ENCODE results near the gene FGF4. TPM values are rescaled to one million over a fixed set of nuclear protein-coding genes. Genes with fewer than 3 reads are reported as not detected.

FGF4 gene
- total RNA-seq, 1 experiment from 2014 or later, result 5.9 TPM

GRCh38 chr11:69796063-69796462, 20.9 kb upstream of the FGF4 start (continued):
- TF ChIP-seq ZNF281 (CRISPR knock-in tag; IDR thresholded peaks at IDR 0.05) (no peak), ZNF219 (CRISPR knock-in tag; IDR thresholded peaks at IDR 0.05; ENCODE audit: borderline replicate concordance) (no peak), NR2C2 (CRISPR knock-in tag; IDR thresholded peaks at IDR 0.05) (no peak)
- TF ChIP-seq, protein P1, sequence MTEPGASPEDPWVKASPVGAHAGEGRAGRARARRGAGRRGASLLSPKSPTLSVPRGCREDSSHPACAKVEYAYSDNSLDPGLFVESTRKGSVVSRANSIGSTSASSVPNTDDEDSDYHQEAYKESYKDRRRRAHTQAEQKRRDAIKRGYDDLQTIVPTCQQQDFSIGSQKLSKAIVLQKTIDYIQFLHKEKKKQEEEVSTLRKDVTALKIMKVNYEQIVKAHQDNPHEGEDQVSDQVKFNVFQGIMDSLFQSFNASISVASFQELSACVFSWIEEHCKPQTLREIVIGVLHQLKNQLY (CRISPR knock-in tag; IDR thresholded peaks at IDR 0.05), result no peak
- TF ChIP-seq, protein P2, sequence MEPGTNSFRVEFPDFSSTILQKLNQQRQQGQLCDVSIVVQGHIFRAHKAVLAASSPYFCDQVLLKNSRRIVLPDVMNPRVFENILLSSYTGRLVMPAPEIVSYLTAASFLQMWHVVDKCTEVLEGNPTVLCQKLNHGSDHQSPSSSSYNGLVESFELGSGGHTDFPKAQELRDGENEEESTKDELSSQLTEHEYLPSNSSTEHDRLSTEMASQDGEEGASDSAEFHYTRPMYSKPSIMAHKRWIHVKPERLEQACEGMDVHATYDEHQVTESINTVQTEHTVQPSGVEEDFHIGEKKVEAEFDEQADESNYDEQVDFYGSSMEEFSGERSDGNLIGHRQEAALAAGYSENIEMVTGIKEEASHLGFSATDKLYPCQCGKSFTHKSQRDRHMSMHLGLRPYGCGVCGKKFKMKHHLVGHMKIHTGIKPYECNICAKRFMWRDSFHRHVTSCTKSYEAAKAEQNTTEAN (CRISPR knock-in tag; IDR thresholded peaks at IDR 0.05), result no peak

GRCh38 chr11:69791276-69792180, 16.4 kb upstream of the FGF4 start:
- TF ChIP-seq TEAD4 (CRISPR knock-in tag; IDR thresholded peaks at IDR 0.05), result no peak
- no peak for TF ChIP-seq RELA (CRISPR knock-in tag; IDR thresholded peaks at IDR 0.05; ENCODE audit: borderline replicate concordance)
- no peak for TF ChIP-seq FOXJ3 (CRISPR knock-in tag; IDR thresholded peaks at IDR 0.05; ENCODE audit: borderline replicate concordance)
- TF ChIP-seq E2F4 (CRISPR knock-in tag; IDR thresholded peaks at IDR 0.05; ENCODE audit: borderline replicate concordance, low read depth), result no peak
- no peak for TF ChIP-seq ZNF671 (CRISPR knock-in tag; IDR thresholded peaks at IDR 0.05)
- TF ChIP-seq, protein P3, sequence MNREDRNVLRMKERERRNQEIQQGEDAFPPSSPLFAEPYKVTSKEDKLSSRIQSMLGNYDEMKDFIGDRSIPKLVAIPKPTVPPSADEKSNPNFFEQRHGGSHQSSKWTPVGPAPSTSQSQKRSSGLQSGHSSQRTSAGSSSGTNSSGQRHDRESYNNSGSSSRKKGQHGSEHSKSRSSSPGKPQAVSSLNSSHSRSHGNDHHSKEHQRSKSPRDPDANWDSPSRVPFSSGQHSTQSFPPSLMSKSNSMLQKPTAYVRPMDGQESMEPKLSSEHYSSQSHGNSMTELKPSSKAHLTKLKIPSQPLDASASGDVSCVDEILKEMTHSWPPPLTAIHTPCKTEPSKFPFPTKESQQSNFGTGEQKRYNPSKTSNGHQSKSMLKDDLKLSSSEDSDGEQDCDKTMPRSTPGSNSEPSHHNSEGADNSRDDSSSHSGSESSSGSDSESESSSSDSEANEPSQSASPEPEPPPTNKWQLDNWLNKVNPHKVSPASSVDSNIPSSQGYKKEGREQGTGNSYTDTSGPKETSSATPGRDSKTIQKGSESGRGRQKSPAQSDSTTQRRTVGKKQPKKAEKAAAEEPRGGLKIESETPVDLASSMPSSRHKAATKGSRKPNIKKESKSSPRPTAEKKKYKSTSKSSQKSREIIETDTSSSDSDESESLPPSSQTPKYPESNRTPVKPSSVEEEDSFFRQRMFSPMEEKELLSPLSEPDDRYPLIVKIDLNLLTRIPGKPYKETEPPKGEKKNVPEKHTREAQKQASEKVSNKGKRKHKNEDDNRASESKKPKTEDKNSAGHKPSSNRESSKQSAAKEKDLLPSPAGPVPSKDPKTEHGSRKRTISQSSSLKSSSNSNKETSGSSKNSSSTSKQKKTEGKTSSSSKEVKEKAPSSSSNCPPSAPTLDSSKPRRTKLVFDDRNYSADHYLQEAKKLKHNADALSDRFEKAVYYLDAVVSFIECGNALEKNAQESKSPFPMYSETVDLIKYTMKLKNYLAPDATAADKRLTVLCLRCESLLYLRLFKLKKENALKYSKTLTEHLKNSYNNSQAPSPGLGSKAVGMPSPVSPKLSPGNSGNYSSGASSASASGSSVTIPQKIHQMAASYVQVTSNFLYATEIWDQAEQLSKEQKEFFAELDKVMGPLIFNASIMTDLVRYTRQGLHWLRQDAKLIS (CRISPR knock-in tag; IDR thresholded peaks at IDR 0.05; ENCODE audit: borderline replicate concordance), result no peak
- no peak for TF ChIP-seq ZNF219 (CRISPR knock-in tag; IDR thresholded peaks at IDR 0.05; ENCODE audit: borderline replicate concordance)
- TF ChIP-seq, protein P4, sequence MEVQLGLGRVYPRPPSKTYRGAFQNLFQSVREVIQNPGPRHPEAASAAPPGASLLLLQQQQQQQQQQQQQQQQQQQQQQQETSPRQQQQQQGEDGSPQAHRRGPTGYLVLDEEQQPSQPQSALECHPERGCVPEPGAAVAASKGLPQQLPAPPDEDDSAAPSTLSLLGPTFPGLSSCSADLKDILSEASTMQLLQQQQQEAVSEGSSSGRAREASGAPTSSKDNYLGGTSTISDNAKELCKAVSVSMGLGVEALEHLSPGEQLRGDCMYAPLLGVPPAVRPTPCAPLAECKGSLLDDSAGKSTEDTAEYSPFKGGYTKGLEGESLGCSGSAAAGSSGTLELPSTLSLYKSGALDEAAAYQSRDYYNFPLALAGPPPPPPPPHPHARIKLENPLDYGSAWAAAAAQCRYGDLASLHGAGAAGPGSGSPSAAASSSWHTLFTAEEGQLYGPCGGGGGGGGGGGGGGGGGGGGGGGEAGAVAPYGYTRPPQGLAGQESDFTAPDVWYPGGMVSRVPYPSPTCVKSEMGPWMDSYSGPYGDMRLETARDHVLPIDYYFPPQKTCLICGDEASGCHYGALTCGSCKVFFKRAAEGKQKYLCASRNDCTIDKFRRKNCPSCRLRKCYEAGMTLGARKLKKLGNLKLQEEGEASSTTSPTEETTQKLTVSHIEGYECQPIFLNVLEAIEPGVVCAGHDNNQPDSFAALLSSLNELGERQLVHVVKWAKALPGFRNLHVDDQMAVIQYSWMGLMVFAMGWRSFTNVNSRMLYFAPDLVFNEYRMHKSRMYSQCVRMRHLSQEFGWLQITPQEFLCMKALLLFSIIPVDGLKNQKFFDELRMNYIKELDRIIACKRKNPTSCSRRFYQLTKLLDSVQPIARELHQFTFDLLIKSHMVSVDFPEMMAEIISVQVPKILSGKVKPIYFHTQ (CRISPR knock-in tag; IDR thresholded peaks at IDR 0.05), result no peak
- no peak for TF ChIP-seq NR1H2 (CRISPR knock-in tag; IDR thresholded peaks at IDR 0.05)
- no peak for TF ChIP-seq MAX (CRISPR knock-in tag; IDR thresholded peaks at IDR 0.05)
- Mint-ChIP-seq H3K27me3 (ENCODE audit: low read depth) (no peaks in the 10 kb centered on the region), H3K27ac (no peak overlapping the region), H3K9me3 (peaks cover 6% of the 10 kb centered on the region; the same call in 1 of the 2 replicates), H3K4me1 (peaks cover 8% of the 10 kb centered on the region), H3K36me3 (no peaks in the 10 kb centered on the region), H3K4me3 (no peak overlapping the region)
- DNase-seq (ENCODE audit: low spot score) (no peak), ATAC-seq (no peak)
- ChIA-PET POLR2A (interaction anchor here (0.6 kb wide), 1 partner anchor 542 kb away, joined by 3 read pairs; no protein-coding TSS in a partner anchor), CTCF (interaction anchor here (0.7 to 1.5 kb wide), 2 partner anchors 10 to 73 kb away, joined by 4 read pairs; no protein-coding TSS in a partner anchor)
